GM18858 (cell line): ENCODE data around the gene RPL22.
"Not testable (repeated sequence)": the region's sequence is repeated elsewhere in the genome, so short reads cannot be mapped to it uniquely, and the experiment has no call there.

Experiments
- ATAC-seq: cut with Tn5 transposase; IDR thresholded peaks from one replicate; pipeline ENCODE4 v1.9.1; 2021; ENCODE audit not compliant: unreplicated experiment

Gene RPL22

GRCh38 chr1:6234502-6235295 is 35.3 kb upstream of the RPL22 start:
- no peak for ATAC-seq

DNA sequence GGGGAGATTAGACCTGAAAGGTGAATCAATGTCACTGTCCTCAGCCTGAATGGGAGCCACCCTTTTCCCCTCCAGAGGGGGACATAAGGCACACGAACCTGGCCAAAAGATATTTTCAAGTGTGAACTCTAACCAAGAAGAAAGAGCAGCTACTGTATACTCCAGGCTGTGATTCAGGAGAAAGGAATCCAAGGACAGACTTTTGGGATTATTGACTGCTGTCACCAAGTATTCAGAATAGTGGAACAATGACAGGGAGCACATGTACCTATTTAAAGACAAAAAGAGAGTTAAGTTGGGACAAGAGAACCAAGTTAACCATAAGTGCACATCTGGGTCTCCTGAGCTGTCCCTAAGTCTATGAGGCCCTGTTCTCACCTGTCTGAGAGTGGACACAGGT is 34.0 kb upstream of the RPL22 start:
- ATAC-seq: no peak

- ATAC-seq: no peak
Measured at GRCh38 chr1:6225651-6226050, 26.3 kb upstream of the RPL22 start.

GRCh38 chr1:6224718-6225117 is 25.3 kb upstream of the RPL22 start:
- no peak for ATAC-seq

- no peak for ATAC-seq
Measured at GRCh38 chr1:6223617-6224016, 24.2 kb upstream of the RPL22 start.

DNA sequence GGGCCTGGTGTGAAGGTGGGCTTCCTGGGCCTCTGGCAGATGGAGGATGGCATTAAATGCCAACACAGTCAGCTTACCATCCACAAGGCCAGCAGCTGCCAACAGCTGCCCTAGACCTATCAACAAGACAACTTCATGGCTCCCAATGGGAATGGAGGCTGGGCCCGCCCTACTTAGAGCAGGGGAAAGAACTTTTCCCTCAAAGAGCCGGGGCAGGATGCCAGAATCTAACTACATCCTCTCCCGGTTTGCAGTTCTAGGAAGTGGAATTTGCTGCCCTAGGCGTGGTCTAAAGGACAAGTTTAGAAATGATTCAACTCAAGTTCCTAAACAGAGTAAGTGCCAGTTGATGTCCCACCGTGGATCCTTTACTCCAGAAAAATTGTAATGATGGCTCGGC is 23.2 kb upstream of the RPL22 start:
- ATAC-seq: no peak

DNA sequence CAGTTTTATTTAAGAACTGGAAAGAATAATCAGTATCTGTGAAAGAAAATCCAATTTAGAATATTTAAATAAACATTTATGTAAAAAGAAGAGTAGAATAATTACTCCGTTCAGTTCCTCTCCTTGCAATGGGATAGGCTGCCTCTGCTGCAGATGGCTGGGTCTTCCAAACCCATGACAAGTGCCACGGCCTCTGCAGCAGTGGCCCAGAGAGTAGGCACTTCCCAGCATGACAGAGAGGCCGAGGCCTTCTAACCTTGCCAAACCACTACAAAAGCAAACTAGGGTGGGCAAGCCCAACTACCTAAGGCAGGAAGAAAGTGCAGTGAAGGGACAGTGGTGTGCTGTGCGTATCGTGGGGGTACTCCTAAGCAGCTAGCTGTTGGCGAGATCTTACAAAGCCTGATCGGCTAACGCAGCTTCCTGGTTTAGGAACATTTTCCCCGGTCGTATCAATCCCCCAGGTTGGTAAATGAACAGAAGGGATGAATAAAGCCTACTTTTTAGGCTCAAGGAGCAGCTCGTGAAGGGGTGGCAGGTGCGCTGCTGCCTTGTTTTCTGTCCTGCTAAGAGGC is 21.9 kb upstream of the RPL22 start:
- ATAC-seq: no peak

- ATAC-seq: no peak
Measured at GRCh38 chr1:6220236-6220635, 20.8 kb upstream of the RPL22 start.

- not testable (repeated sequence) for ATAC-seq
Measured at GRCh38 chr1:6219641-6220040, 20.2 kb upstream of the RPL22 start.

DNA sequence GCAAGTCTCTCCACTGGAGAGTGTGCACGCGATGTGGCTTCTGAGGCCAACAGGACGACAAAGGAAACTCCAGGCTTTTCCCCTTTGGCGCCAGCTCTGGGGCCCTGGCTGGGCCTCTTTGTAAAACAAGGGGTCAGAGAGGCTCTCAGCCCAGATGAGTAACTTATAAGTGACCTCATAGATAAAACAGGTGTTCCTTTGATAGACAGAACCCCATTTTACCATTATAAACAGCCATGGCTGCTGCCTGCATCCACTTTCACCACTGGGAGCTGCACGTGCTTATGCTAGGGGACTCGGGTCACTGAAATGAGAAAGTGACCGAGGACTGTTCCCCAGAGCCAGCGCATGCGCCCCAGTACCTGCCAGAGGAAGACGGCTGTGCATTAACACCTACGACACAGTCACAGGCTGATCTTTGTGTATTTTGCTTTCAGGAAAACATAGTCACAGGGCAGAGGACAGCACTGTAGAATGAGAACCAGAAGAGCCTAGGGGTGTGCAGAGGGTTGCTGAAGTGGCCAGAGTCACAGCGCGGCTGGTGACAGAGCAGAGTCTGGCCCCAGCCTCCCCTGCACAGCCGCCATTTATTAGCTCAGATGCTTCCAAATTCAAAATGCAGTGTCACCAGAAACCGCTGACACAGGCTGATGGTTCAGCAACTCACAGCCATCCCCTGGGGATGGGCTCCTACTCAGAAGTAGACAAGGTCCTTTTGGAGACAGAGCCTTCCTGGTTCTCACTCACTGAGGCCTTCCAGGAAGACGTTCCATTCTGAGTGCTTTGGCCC is 19.2 kb upstream of the RPL22 start:
- ATAC-seq: no peak

DNA sequence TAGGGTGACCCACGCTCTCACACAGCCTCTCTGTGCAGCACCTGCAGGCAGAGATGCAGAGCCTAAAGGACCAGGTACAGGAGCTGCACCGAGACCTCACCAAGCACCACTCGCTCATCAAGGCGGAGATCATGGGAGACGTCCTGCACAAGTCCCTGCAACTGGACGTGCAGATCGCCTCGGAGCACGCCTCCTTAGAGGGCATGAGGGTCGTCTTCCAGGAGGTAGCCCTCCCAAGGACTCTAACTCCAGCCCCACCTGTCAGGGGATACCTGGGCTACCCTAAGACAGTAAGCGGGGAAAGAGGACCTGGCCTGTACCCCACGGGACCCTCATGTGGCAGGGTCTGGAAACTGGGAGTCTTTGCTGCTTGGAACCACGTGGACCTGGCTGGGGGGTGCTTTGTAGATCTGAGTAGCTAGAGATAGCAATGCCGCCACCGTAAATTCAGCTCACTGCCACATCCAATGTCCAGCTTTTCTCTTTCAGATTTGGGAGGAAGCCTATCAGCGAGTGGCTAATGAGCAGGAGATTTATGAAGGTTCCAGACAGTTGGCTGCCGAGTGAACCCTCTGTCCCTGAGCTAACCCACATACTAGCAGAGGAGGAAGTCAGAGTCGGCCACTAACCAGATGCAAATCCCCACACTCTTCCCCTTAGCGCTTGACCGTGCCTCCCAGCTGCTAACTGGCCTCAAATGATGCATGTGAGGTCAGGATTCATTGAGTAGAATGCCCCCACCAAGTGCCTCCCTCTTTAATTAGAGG is 13.0 kb upstream of the RPL22 start:
- ATAC-seq: no peak

- ATAC-seq: no peak
Measured at GRCh38 chr1:6211731-6212130, 12.3 kb upstream of the RPL22 start.

GRCh38 chr1:6210591-6211355 is 11.4 kb upstream of the RPL22 start:
- no peak for ATAC-seq

- no peak for ATAC-seq
Measured at GRCh38 chr1:6209661-6210580, 10.5 kb upstream of the RPL22 start.

DNA sequence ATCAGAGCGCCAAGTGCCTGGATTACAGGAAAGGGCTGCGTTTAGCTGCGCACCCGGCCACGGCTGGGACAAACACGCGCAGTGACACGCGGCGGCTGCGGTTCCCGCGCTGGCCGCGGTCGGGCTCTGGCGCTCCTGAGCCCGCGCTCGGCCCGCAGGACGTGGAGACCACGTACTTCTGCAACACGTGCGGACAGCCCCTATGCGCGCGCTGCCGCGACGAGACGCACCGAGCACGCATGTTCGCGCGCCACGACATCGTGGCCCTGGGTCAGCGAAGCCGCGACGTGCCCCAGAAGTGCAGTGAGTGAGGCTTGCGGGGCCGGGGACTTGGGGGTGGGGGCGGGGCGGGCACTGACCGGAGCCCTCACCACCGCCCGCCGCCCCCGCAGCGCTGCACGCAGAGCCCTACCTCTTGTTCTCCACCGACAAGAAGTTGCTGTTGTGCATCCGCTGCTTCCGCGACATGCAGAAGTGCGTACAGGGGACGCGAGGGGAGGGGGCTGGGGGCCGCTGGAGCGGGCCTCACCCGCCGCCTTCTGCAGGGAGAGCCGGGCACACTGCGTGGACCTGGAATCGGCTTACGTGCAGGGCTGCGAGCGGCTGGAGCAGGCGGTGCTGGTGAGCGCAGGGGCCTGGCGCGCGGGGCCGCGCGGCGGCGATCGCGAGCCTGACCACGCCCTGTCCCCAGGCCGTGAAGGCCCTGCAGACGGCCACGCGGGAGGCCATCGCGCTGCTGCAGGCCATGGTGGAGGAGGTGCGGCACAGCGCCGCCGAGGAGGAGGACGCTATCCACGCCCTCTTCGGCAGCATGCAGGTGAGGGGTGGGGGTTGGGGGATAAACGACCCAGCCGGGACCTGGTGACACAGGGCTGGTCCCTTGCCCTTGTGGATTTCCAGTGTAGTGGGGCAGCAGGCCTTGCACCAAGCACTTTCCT is 9.6 kb upstream of the RPL22 start:
- no peak for ATAC-seq

DNA sequence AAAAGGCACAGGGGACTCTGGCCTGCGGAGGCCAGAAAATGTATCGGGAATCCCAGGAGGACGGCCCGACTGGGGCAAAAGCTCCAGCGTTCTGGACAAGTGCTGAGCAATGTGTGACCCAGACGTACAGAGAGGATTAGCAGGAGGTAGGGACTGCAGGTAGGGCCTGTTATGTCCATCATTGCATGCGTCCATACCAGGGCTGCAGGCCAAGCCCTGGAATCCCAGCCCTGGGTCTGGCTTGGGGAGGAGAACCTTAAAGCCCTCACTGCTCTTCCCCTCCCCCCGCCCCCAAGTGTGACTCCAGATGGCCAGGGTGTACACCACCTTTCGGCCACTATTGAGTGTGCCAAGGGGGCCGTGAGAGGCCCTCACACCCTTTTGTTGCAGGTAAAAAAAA is 8.5 kb upstream of the RPL22 start:
- ATAC-seq: no peak

GRCh38 chr1:6207075-6207885 is 7.9 kb upstream of the RPL22 start:
- no peak for ATAC-seq

- ATAC-seq: no peak
Measured at GRCh38 chr1:6206520-6206855, 7.1 kb upstream of the RPL22 start.
